ENCODE data around the gene DTX4. TPM values are rescaled to one million over a fixed set of nuclear protein-coding genes. Genes with fewer than 3 reads are reported as not detected.

DTX4 gene
- total RNA-seq, 4 donors from 2014 or later = 9.6 to 29.3 (median 17.5) TPM

- peak; percentile 37 to 48 for DNase-seq
- no peaks in the 10 kb centered on the region for H3K36me3 ChIP-seq
- H3K4me1 ChIP-seq = peaks cover 17 to 18% of the 10 kb centered on the region in 2 donors
- peak overlapping the region in 2 of 3 donors; percentile 49 to 57 for H3K4me3 ChIP-seq (replicated peaks in 1 of 3)
- 3 to 5% methylated on average over 28 to 34 of the region's 37 CpGs for WGBS, 2 donors
- peak overlapping the region; percentile 25 to 66 (median 62) for H3K27ac ChIP-seq
- intact Hi-C loops (cut with DNase I) = loop anchor here (5.0 kb wide), 2 partner anchors 34 to 259 kb away; no protein-coding TSS in a partner anchor
- no peaks in the 10 kb centered on the region for H3K9me3 ChIP-seq
- no peak for TF ChIP-seq CTCF (IDR thresholded peaks at IDR 0.05)
- TF ChIP-seq POLR2A (IDR thresholded peaks at IDR 0.05) = no peak
- H3K27me3 ChIP-seq = no peaks in the 10 kb centered on the region
Measured at GRCh38 chr11:59173080-59173963, 1.4 kb downstream of the DTX4 start.

DNA sequence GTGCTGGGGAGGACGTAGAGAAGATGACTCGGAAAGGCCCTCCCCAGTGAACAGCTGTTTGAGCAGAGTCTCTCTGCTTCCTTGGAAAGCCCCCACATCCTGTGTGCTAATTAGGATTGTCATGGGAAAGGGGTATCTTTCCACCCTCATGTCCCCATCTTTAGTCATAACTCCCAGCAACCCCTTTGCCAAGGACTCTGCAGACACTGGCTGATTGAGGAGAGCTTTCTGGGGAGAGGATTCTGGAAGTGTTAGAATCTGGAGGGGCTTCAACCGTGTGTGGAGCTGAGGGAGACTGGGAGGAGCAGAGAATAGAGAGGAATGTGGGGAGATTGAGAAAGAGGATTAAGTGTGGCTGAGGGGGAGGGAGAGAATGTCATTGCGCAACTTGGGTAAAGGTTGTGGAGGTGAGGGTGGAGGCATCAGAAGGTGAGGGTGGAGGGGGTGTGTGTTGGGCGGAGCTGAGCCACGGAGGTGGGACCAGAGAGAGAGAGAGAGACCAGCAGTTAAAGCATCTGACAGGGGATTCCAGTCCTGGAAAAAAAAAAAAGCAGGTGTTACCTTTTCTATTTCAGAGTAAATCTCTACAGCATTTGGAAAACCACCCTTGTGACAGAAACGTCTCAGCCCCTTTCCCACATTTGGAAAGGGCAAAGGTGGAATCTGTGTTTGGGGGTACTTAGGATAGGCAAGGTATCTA lies 2.2 kb downstream of the DTX4 start:
- peaks cover 17 to 18% of the 10 kb centered on the region in 2 donors for H3K4me1 ChIP-seq
- 30 to 40% methylated on average over 6 to 7 of the region's 7 CpGs for WGBS, 2 donors
- intact Hi-C loops (cut with DNase I) = loop anchor here (5.0 kb wide), 2 partner anchors 33 to 258 kb away; no protein-coding TSS in a partner anchor

DNA sequence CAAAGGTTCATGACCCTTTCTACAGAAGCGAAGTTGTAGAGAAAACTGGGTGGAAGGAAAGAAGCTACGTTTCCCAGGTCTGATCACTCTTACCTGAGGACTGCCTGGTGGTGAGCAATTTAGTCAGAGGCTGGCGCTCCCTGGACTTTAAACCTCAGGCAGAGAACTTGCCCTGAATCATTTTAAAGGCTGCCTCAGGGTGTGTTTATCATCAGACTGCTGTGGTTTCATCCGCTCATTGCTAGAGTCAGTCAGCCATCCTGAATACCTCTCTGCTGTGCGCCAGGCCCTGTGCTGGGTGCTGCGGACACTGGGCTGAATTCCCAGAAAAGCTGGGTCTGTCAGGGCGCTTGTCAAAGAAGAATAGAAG lies 2.7 kb downstream of the DTX4 start:
- no peak overlapping the region for H3K4me3 ChIP-seq (replicated peaks in 1 of 3)
- peaks cover 17 to 18% of the 10 kb centered on the region in 2 donors for H3K4me1 ChIP-seq
- no peaks in the 10 kb centered on the region for H3K27me3 ChIP-seq
- no peaks in the 10 kb centered on the region for H3K9me3 ChIP-seq
- 91 to 94% methylated on average over 7 of the region's 7 CpGs for WGBS, 2 donors
- H3K27ac ChIP-seq = peak overlapping the region in 2 of 3 donors; percentile 11 to 18
- TF ChIP-seq POLR2A (IDR thresholded peaks at IDR 0.05) (no peak), CTCF (IDR thresholded peaks at IDR 0.05) (no peak)
- no peaks in the 10 kb centered on the region for H3K36me3 ChIP-seq
- peak in 1 of 2 donors; percentile 8 for DNase-seq
- intact Hi-C loops (cut with DNase I) = loop anchor here (5.0 kb wide), 2 partner anchors 33 to 258 kb away; no protein-coding TSS in a partner anchor

More for the DNA sequence above, 2.2 kb downstream of the DTX4 start:
- Histone ChIP-seq H3K4me3 (replicated peaks in 1 of 3) (peak overlapping the region in 1 of 3 donors; percentile 49), H3K27ac (peak overlapping the region; percentile 25 to 66 (median 62)), H3K36me3 (no peaks in the 10 kb centered on the region), H3K27me3 (no peaks in the 10 kb centered on the region), H3K9me3 (no peaks in the 10 kb centered on the region)
- TF ChIP-seq CTCF (IDR thresholded peaks at IDR 0.05) (no peak), POLR2A (IDR thresholded peaks at IDR 0.05) (peak in 1 of 2 donors; percentile 39)
- DNase-seq = peak; percentile 72 to 75

DNA sequence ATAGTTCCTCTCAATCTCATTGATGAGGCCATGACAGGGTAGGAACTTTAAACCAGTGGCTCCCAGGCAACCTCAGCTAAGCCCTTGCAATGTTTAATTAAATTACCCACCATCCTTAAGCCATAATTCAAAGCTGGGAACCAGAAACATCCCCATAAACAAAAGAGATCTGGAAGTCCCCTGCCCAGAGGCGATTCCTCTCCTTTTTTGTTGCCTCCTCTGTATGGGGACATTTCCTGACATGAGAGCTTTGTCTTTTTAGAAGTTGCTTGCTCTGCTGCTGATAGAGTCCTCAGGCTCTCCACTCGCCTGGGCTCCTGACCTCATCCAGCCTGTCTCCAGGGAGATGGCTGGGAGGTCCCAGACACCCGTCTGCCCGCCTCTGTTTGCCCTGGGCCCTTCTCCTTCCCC lies 3.2 kb downstream of the DTX4 start:
- intact Hi-C loops (cut with DNase I) = no loop called here
- peak overlapping the region in 1 of 3 donors; percentile 18 for H3K27ac ChIP-seq
- no peak overlapping the region for H3K4me3 ChIP-seq (replicated peaks in 1 of 3)
- no peak for TF ChIP-seq CTCF (IDR thresholded peaks at IDR 0.05)
- TF ChIP-seq POLR2A (IDR thresholded peaks at IDR 0.05) = no peak
- 88 to 95% methylated on average over 4 of the region's 4 CpGs for WGBS, 2 donors
- peaks cover 17 to 18% of the 10 kb centered on the region in 2 donors for H3K4me1 ChIP-seq
- H3K27me3 ChIP-seq = no peaks in the 10 kb centered on the region
- no peaks in the 10 kb centered on the region for H3K36me3 ChIP-seq
- H3K9me3 ChIP-seq = no peaks in the 10 kb centered on the region
- no peak for DNase-seq

Data from thyroid gland (tissue), 4 donors.